ENCODE data around the gene GNAZ.
"Not testable (repeated sequence)": the region's sequence is repeated elsewhere in the genome, so short reads cannot be mapped to it uniquely, and the experiment has no call there.

The GNAZ gene

DNA sequence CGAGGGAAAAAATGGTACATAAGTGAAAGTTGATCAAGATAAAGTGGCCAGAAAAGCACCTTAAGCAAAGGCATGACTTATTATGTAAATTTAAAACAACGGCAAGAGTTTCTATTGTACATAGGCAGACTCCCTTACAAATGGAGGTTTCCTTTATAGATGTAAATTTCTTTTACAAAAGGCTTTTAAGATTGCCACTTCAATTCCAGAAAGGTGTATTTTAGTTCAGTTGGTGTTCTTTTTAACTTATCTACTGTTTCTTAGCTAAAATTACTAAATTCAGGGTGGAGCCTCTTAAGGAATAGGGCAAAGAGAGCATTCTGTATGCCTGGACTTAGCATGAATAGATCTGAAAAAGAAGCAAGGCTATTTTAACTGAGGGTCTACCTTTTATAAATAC, 24.9 kb upstream of the GNAZ start:
- DNase-seq, result no peak

DNA sequence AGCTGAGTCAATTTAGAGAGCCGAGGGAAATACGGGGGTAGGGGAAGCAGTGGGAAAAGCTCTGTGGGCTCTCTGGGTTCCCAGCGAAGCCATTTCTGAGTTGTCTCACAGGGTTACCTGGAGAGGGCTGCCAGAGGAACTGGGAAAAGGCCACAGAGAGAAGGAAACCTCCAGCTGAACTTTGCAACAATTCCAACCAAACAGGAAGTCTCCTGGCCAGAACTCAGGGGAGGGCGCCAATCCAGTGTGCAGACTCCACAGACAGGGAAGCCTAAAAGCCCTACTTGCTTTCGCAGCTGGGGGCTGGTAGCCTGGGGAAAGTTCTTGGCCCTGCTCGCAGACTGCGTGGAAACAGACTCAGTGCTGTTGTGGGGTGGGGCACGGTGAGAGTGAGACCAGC, 23.1 kb upstream of the GNAZ start:
- no peak for DNase-seq

DNA sequence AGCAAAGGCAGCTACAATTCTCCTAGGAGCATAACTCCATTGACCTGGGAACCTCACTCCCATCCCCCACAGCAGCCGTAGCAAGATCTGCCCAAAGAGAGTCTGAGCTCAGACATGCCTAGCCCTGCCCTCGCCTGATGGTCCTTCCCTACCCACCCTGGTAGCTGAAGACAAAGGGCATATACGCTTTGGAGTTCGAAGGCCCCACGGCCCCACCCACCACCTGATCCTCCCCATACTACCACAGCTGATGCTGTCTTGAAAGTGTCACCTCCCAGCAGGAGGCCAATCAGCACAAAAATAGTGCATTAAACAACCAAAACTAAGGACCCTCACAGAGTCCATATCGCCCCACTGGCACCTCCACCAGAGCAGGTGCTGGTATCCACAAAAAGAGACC, 22.6 kb upstream of the GNAZ start:
- DNase-seq, result no peak

DNA sequence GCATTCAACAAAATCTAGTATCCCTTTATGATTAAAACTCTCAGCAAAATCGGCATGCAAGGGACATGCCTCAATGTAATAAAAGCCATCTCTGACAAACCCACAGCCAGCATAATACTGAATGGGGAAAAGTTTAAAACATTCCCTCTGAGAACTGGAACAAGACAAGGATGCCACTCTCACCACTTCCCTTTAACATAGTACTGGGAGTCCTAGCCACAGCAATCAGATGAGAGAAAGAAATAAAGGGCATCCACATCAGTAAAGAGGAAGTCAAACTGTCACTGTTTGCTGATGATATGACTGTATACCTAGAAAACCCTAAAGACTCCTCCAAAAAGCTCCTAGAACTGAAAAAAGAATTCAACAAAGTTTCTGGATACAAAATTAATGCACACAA, 19.8 kb upstream of the GNAZ start:
- DNase-seq, result not testable (repeated sequence)

DNA sequence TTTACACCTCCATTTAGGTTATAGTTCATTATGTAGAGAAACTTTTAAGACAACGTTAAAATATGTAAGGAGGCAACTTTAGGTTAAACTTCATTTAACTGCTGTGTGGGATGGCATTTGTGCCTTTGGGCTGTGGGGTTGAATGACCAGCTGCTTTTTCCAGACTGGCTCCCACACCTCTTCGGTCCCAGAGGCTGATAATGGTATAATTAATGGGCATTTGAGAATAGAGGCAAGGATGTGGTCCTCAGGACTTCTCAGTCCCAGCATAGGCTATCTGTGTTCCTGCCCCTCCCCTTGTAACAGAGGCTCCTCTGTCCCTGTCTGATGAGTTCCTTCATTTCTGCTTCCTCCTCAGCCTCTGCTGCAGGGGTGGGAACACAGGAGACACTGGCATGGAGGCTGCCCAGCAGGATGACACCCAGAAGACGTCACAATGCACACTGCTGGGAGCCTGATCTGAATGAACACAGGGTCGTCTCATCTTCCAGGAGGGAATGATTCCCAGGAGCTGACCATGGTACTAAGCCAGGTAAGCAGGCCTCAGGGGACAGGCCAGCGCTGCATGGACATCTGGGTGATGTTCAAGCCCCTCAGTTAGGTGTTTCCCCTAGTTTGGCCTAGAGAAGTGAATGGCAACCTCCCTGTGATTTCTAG, 17.1 kb upstream of the GNAZ start:
- no peak for DNase-seq

DNA sequence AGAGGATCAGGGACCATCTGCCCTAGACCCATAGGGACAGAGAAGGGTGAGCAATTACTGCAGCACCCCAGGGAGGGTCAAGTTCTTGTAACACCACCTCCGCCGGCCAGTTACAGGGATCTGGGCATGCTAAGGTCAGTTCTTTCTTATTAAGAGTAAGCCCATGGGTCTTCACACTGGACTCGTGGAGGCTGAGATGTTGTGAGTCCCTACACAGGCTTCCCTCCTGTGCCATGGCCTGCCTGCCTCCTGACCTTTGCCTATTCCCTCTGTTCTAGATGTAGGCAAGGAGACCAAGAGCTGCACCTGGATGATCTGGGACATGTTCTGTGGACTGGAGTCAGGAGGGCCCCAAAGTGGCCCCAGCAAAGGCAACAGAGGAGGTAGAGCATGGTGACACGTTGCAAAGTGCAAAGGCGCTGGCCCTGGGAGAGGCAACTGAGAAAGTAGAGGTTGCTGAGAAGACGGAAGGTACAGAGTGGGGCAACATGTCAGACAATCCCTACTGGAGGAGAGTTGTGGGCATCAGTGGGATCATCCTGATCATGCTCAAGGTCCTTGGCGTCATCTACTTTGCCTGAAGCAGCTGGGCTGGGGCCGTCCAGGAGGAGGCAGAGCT, 16.3 kb upstream of the GNAZ start:
- no peak for DNase-seq

DNA sequence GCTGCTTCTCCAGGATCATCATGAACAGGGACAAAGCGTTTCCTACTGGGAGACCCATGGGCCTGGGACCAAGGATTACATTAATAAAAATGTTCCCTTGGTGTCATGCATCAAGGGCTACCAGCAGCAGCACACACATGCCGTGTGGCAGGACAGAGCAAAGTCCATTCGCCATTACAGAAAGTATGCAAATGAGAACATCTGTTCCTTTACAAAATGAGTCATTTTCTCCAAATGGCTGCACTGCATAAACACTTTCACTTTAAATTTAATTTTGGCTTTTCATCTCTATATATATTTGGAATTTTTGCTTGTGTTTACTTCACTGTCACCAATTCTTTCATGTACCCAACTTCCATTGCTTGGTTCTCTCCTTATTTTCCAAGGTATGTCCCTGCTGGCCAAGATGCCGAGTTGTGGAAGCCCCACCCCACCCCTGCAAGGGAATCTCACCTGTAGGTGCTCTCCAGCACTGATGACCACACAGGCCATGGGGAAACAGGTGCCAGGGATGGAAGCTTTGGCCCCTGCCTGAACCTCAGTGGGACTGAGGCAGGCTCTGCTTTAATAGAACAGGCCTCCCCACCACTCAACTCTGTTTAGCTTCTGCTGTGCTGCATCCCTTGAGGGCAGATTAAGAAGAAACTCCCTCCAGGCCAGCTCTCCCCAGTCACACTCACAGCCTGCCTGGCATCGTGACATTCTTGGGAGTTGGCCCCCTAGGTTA, 15.6 kb upstream of the GNAZ start:
- DNase-seq, result no peak

DNA sequence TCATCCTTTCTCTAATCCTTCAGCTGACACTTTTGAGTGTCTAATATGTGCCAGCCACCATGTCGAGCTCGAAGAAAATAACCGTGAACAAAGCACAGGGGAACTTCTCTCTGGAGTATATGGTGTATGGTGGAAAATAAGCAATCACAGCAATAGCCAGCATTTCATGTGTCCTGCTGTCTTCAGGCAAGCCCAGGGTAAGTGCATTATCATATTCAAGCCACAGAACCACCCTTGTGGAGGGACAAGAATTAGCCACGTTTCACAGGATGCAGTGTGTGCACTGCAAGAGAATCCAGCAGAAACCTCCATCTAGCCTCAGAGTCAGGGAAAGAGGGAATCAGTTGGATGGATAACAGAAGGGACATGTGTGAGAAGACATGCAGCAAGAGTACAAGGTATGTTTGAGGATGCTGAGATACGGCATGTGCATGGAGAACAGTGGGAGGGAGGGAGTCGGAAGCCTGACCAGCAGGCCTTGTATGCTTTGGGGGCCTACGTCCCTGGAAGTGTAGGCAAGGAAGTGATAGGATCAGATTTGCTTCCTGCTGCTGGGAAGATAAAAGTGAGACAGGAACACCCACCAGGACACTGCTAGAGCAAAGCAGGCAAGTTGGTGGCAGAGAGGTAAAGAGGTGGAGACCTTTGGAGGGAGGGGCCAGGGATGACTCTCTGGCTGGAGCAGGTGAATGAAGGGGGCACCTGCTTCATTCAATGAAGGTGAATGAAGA, 14.7 kb upstream of the GNAZ start:
- DNase-seq, result no peak

DNA sequence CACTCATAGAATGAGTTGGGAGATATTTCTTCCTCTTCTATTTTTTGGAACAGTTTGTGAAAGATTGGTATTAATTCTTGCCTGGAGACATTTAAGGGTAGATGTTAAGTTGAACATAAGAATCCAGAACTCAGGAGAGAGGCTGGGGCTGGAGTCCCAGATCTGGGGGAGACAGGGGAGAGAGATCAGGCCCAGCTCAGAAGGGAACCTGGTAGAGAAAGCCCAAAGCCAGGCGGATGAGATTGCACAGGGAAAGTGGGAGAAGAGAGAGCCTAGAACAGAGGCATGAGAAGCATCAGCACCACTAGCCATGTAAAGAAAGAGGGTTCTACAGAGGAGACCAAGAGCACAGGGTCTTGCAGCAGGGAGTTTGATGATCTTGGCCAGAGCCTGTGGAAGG, 13.0 kb upstream of the GNAZ start:
- no peak for DNase-seq

DNA sequence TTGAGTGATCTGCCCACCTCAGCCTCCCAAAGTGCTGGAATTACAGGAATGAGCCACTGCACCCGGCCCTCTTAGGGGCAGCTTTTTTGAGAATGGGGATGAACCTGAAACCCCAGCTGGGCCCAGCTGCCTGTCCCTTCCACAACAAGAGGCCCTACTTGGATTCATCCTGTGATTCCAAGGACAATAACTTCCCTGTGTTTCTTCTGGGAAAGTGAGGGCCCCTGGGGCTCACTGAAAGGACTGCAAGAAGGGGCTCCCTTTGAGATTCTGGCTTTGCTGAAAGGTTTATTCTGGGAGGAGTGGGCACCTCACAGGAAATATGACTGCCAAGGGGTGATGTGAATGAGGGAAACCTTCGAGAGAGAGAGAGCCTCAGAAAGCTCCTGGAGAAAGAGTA, 12.3 kb upstream of the GNAZ start:
- DNase-seq, result no peak

DNA sequence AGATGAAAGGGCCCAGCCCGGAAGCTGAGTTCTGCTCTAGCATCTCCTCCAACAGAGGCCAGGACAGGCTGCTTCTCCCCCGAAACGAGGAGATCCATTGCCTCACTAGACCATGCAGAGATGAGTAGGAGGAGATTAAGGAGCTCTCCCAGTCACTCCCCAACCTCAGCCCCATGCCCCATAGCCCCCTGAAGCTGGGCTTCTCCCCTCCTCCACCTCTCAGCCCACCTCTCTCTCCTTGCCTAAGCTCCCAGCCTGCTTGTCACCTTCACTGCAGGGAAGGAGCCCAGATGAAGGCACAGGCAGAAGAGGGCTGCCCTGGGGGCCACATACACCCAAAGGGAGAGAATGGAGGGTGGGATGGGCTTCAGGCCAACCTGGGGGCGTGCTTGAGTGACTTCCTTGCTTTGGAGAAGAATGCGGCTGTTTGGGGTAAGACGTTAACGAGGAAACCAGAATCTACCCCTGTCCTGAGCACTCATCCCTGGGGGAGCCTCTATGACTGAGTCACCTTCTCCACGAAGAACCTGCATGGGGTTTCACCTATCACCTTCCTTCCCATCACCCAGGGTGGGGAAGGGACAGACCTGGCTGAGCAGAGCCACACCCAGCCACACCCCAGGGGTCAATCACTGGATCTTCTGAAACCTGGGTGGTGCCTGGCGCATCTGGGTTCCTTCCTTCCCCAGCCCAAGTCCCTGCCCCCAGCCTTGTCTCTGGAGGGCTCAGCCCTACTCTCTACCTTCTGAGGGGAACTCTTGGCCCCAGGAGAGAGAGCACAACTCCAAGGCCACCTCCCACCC, 11.6 kb upstream of the GNAZ start:
- DNase-seq, result no peak

DNA sequence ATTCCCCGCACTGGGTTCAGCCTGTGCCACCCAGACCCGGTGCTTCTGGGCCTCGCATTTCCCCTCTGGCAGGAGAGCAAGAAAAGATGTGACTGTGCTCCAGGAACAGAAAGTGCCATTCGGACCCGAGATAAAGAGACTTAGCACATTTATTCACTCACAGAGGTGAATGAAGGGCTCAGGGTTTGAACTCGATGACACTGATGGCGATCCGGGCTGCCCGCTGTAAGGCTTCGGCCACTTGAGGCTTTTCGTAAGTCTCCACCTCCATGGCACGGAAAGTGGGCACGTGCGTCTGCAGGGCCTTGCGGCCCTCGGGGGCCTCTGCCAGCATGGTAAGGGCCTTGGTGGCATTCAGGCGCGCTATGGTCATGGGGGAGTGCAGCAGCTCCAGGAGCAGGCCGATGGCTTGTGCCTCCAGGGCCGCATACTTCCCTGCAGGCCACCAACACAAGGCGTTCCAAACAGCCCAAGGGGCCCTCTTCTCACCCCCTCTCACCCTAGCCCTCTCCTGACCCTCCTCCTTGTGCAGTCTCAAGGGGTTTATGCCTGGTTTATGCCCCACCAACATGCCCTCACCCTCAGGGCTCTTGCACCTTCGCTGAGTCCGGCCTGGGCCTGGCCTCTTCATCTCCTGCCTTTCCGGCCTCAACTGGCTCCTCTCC, 10.9 kb upstream of the GNAZ start:
- no peak for DNase-seq

DNA sequence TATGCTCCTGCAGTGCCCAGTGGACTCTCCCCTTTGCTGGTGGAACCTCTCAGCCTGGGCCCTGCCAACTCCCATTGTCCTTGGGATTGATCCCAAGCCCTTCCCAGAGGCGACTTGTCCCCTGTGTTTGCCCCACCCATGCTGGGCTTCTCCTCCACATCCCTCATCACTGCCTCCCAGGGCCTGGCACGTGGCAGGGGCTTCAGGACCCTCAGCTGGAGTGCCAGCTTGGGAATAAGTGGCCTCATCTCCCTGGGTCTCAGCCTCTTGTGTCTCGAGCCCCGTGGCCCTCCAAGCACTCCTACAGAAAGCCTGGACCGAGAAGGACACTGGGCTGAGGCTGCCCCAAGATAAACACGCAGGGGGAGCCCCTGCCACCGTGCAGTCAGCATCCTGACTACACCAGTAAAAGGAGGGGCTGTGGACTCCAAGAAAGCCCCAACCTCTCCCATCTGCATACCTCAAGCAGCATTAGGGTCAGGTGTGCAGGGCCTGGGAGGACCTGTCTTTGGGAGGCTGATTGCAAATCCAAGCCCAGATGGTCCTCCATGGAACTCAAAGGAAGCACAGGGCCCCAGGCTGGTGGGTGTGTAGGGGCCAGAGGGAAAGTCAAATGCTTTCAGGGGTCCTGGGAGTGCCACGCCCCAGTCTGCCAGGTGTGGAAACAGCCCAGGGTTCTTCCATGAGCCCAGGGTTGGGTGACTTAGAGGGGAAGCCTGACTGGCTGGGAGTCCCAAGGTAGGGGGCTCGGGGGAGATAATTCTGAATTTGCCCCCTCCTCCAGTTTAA, 9.5 kb upstream of the GNAZ start:
- DNase-seq, result no peak

DNA sequence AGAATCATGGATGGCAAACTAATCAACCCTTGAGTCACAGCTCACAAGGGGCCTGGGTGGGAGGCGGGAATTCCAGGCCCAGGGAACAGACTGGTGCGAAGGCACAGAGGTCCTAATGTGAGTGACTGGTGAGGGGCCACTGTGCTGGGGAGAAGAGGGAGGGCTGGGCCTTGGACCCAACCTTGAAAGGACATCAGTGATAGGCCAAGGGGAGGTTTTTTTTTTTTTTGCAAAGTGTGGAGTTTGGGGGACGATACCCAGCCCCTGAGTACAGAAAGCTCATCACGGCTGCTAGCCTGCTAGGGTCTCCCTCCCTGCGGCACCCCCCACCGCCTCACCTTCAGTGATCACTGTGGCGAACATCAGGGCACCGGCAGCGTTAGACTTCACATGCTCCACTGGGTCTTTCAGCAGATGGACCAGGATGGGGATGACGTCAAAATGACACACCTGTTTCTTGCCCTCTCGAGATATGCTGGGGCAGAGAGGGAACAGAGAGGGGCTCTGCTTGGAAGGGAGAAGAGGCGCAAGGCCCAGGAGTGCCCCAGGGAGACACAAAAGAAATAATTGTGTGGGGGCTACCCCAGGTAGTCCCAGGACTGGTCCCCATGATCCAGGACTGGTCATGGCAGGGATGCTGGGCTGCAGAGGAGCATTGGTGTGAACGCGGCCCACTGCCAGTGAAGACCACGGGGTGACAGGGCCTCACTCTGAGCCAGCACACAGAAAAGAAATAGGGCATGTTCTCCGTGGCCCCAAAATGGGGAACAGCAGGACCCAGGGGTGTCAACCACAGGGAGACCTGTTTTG, 8.6 kb upstream of the GNAZ start:
- no peak for DNase-seq

DNA sequence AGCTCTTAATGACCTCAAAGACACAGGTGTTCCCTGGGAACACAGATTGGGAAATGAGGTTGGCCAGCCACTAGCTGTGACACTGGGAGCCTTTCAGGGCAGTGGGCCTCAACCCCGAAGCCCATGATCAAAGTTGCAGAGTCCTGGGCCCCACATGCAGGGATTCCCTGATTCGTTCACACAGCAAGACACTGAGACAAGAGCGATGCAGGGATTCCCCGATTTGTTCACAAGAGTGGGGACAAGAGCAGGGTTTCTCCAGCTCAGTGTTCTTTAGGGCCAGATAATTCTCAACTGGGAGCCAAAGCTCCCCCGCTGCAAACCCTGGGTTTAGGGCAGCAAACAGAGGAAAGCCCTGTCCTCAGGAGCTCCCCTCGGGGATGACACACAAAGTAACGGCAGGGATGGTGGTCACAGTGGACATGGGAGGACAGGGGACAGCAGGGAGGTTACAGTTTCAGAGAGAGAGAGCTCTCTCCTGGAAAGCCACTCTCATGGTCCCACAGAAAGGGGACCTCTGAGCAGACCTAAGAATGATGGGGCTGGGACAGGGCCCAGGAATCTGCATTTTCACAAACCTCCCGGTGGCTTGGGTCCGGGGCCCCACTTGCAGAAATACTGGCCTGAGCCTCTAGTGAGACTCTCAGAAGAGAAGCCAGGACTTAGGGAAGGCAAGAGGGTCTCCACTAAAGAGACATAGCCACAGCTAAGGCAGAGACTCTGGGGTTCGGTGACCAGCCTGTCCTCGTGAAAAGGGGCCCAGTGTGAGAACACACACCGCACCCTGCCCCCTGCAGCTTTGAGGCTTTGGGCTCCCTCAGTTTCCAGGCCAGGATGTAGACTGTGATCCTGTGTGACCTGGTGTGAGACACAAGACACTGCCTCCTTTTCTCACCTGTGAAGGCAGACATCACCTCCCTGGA, 7.4 kb upstream of the GNAZ start:
- no peak for DNase-seq

DNA sequence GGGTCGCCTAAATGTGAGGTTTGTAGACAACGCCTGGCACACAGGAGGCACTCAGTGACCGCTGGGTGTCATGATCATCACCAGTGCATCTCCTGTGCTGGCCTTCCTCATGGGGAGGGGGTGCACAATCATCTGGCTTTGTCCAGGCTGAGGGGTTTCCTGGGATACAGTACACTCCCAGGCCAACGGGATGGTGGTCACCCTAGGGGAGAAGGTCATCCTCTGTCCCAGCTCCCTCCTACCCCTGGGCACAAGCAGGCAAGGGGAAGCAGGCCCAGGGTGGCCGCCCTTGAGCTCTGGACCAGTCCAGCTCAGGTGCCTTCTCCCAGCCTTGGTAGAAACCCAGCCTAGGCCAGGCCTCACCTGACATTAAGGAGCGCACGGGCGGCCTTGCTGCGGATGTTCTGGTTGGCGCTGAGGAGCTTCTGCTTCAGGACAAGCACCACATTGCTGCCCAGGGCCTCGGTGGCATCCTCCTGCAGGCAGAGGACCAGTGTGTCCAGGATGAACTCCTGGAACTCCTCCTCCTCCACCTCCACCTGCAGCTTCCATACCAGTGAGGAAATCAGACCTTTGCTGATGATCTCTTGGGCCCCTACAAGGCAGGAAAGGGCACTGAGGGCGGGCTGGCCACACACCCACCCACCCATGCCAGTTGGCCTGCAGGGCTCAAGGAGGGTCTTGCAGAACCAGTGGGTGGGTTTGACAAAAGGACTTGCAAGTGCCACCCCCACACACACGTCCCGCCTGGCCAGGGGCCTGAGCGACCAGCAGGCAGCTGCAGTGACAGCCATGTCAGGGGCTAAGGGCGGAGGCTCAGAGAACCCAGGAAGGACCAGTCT, 6.6 kb upstream of the GNAZ start:
- no peak for DNase-seq

DNA sequence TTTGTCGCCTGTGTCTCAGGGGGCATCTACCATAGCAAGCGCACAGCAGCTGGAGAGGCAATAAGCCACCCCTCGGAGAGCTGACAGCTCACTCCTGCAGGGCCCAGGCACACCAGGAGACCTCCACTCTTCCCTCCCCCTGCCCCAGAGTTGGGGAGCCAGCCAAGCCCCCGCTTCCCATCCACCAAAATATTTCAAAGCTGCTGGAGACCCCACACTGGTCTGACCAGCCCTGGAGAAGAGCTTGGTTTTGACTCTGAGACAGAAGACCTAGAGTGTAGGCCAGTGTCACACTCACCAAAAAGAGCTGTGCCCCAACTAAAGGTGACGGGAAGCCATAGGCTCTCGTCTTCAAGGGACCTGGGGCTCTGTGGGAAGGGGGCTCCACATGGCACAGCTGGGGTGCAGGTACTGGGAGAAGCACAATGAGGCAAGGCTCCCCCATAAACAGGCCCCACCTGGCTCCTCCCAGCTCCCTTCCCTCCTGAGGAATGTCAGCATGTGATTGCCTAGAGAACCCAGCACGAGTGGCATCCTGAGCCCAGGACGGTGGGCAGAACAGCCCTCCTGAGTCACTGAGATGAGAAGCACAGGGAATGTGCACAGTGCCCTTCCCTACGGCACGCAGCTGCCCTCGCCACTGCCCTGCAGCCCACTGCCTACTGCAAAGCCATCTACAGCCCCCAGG, 5.8 kb upstream of the GNAZ start:
- no peak for DNase-seq

DNA sequence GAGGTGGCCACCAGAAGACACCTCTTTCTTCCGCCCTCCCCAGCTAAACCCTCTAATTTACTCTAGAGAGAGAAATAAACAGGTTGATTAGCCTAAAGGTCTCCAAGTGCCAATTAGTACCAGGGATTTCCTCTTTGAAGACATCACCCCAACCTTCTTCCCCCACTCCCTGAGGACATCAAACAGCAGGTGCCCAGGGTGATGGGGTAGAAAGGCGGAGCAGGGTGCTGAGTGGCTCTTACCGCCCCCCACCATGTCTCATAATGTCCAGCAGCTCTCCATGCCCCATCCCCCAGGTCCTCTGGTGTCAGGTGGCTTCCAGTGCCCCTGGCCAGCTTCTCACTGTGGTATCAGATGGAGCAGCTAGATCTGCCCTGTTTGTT, 5.3 kb upstream of the GNAZ start:
- DNase-seq, result no peak
